K562 (cell line): ENCODE data around the gene TEX14. TPM values are rescaled to one million over a fixed set of nuclear protein-coding genes. Genes with fewer than 3 reads are reported as not detected.
A peak's percentile ranks its signal among the peaks of the same experiment; 100 is the strongest.

ENCODE experiments used
- CHD2 ChIP-seq: IDR thresholded peaks from 2 replicates; pipeline ENCODE4 v1.6.1; 2011; ENCODE audit warnings: low read depth, low read length
- CLOCK ChIP-seq: fragments of 250-450 bp; sonication (Bioruptor Pico); IDR thresholded peaks from 2 replicates; pipeline ENCODE4 v1.4.0; 2020; ENCODE audit warnings: mild to moderate bottlenecking, moderate library complexity, borderline replicate concordance
- CTCFL ChIP-seq: IDR thresholded peaks from 2 replicates; pipeline ENCODE4 v1.6.1; 2011; ENCODE audit warnings: borderline replicate concordance, low read depth, mild to moderate bottlenecking, moderate library complexity, low read length; ENCODE audit not compliant: insufficient read depth, poor library complexity, severe bottlenecking
- EGR1 ChIP-seq: fragments of 450-650 bp; conservative IDR thresholded peaks from 2 replicates; pipeline ENCODE4 v1.6.1; 2017; ENCODE audit warnings: mild to moderate bottlenecking
- HDAC3 ChIP-seq: fragments of 450-650 bp; IDR thresholded peaks from 2 replicates; pipeline ENCODE4 v1.6.1; 2018; ENCODE audit warnings: borderline replicate concordance, mild to moderate bottlenecking, moderate library complexity; ENCODE audit not compliant: partially characterized antibody
- HDAC6 ChIP-seq: IDR thresholded peaks from 2 replicates; pipeline ENCODE4 v1.6.1; 2012; ENCODE audit warnings: low read depth, mild to moderate bottlenecking, control low read depth, inconsistent platforms, low read length, moderate library complexity
- HMGN3 ChIP-seq: IDR thresholded peaks from 2 replicates; pipeline ENCODE4 v1.6.1; 2011; ENCODE audit warnings: borderline replicate concordance, low read depth, mild to moderate bottlenecking, mixed read lengths, low read length; ENCODE audit not compliant: insufficient read length; ENCODE audit errors: extremely low read depth
- KLF13 ChIP-seq: fragments of 450-650 bp; IDR thresholded peaks from 2 replicates; pipeline ENCODE4 v1.6.1; 2016; ENCODE audit warnings: missing genetic modification characterization, low read depth, mild to moderate bottlenecking, missing compliant biosample characterization, moderate library complexity, borderline replicate concordance
- MYC ChIP-seq, 2 experiments: fragments of 250-450 bp in 1 of 2; sonication (Bioruptor Pico) in 1 of 2; IDR thresholded peaks; 2 replicates each; pipeline versions ENCODE4 v1.5.1 to v1.6.1; 2012 to 2021; ENCODE audit warnings: low read depth in 2 of 2, borderline replicate concordance in 1 of 2, improper control_type of control experiment in 1 of 2, low read length in 1 of 2, mild to moderate bottlenecking in 1 of 2, moderate library complexity in 1 of 2
- NCOA6 ChIP-seq: fragments of 450-650 bp; IDR thresholded peaks from 2 replicates; pipeline ENCODE4 v1.6.1; 2017; ENCODE audit warnings: mild to moderate bottlenecking
- PTRF ChIP-seq: fragments of 450-650 bp; IDR thresholded peaks from 2 replicates; pipeline ENCODE4 v1.6.1; 2016; ENCODE audit warnings: mild to moderate bottlenecking, missing genetic modification characterization, missing compliant biosample characterization
- SLC30A9 ChIP-seq: fragments of 250-450 bp; sonication (Bioruptor Pico); IDR thresholded peaks from 2 replicates; pipeline ENCODE4 v1.8.0; 2022; ENCODE audit warnings: mild to moderate bottlenecking, moderate library complexity
- TEAD1 ChIP-seq, 2 experiments: fragments of 450-650 bp in 1 of 2; sonication (generic) in 1 of 2; formaldehyde crosslinking; IDR thresholded peaks; 2 replicates each; pipeline versions ENCODE4 v1.4.0 to v1.8.0; 2020 to 2022; ENCODE audit warnings: mild to moderate bottlenecking in 2 of 2, missing genetic modification reagents in 1 of 2
- WHSC1 ChIP-seq: IDR thresholded peaks from one replicate; pipeline ENCODE4 v1.6.1; 2012; ENCODE audit warnings: low read length, control low read depth, inconsistent platforms
- ZBTB11 ChIP-seq, 3 experiments: fragments of 200-800 bp in 1 of 3; fragments of 250-450 bp in 1 of 3; fragments of 450-650 bp in 1 of 3; sonication (Bioruptor Pico) in 1 of 3; sonication (Bioruptor generic) in 1 of 3; formaldehyde crosslinking in 1 of 3; IDR thresholded peaks; 2 replicates each; pipeline versions ENCODE4 v1.6.1 to v1.8.0; 2016 to 2022; ENCODE audit warnings: mild to moderate bottlenecking in 2 of 3, missing genetic modification characterization in 2 of 3, missing compliant biosample characterization in 1 of 3, moderate library complexity in 1 of 3
- polyA plus RNA-seq, 8 experiments: library from polyadenylated mRNA; depleted of rRNA in 4 of 8; stranded (reverse) in 5 of 8; unstranded in 3 of 8; fragments of >200 nt; fragmentation: Nextera tagmentation in 2 of 8; fragmentation: Illumina TruSeq in 1 of 8; extraction: Ambion mirVana in 2 of 8; extraction: Trizol in 1 of 8; gene quantifications; 2 replicates each; pipeline versions ENCODE4 v1.2.1 to v1.2.3, GENCODE V29; 2011 to 2014; ENCODE audit warnings: inconsistent platforms in 1 of 8, missing spikeins in 1 of 8
- total RNA-seq, 7 experiments: library from RNA; depleted of rRNA in 6 of 7; stranded (reverse); fragments of >200 nt in 6 of 7; fragmentation: Illumina TruSeq in 2 of 7; extraction: Trizol in 2 of 7; gene quantifications; 2 replicates each; pipeline versions ENCODE4 v1.2.1 to v1.2.3, GENCODE V29; 2011 to 2021; ENCODE audit warnings: low replicate concordance in 1 of 7

TEX14 gene
- total and polyA plus RNA-seq, 9 of the 15 experiments (the other 6 are each of a cell fraction or from before 2014, with no cell fraction given), result 0.05 to 0.12 (median 0.09) TPM; not detected in 1

- no peak for TF ChIP-seq HDAC6
- TF ChIP-seq TEAD1 (CRISPR knock-in tag; IDR thresholded peaks at IDR 0.05), result no peak
- 0 out of 6 replicates have a peak, but pooled peaks of 1 of the 3 experiments have one; percentile 26 for TF ChIP-seq ZBTB11 (CRISPR knock-in tag; IDR thresholded peaks at IDR 0.05)
- no peak for TF ChIP-seq KLF13
- no peak for TF ChIP-seq PTRF (tag)
- TF ChIP-seq HDAC3, result no peak
- TF ChIP-seq CHD2, result no peak
- peak; percentile 79; the same call in 1 of the 2 replicates for TF ChIP-seq MYC (IDR thresholded peaks at IDR 0.05; ENCODE audit: low read depth, low read length)
- TF ChIP-seq MYC (CRISPR knock-in tag; IDR thresholded peaks at IDR 0.05; ENCODE audit: borderline replicate concordance, low read depth), result no peak
- TF ChIP-seq HMGN3, result peak; percentile 61
- no peak for TF ChIP-seq WHSC1
- no peak for TF ChIP-seq SLC30A9 (CRISPR knock-in tag)
- TF ChIP-seq EGR1, result no peak
- no peak for TF ChIP-seq CTCFL
- TF ChIP-seq NCOA6, result no peak
- no peak for TF ChIP-seq CLOCK (CRISPR knock-in tag)
Observed at GRCh38 chr17:58513965-58514769, 177.7 kb downstream of the TEX14 start, which contains the start of gene MTMR4 (continued).
